HFF-Myc (cell line): ENCODE results near the gene WDR62.

Experiments
- DNase-seq: peaks from one replicate; pipeline ENCODE4 v3.0.0-alpha.2; 2011; ENCODE audit warnings: low read depth; ENCODE audit errors: extremely low read depth
- H3K4me3 ChIP-seq: replicated peaks from 2 replicates; pipeline ENCODE4 v1.5.1; 2011; ENCODE audit warnings: low read depth, mild to moderate bottlenecking, control low read depth, low read length
- TF ChIP-seq, protein P1 (sequence below): IDR thresholded peaks from 2 replicates; pipeline ENCODE4 v1.5.1; 2012; ENCODE audit warnings: mild to moderate bottlenecking, low read depth, low read length, control low read depth; ENCODE audit errors: missing control alignments

Gene WDR62

DNA sequence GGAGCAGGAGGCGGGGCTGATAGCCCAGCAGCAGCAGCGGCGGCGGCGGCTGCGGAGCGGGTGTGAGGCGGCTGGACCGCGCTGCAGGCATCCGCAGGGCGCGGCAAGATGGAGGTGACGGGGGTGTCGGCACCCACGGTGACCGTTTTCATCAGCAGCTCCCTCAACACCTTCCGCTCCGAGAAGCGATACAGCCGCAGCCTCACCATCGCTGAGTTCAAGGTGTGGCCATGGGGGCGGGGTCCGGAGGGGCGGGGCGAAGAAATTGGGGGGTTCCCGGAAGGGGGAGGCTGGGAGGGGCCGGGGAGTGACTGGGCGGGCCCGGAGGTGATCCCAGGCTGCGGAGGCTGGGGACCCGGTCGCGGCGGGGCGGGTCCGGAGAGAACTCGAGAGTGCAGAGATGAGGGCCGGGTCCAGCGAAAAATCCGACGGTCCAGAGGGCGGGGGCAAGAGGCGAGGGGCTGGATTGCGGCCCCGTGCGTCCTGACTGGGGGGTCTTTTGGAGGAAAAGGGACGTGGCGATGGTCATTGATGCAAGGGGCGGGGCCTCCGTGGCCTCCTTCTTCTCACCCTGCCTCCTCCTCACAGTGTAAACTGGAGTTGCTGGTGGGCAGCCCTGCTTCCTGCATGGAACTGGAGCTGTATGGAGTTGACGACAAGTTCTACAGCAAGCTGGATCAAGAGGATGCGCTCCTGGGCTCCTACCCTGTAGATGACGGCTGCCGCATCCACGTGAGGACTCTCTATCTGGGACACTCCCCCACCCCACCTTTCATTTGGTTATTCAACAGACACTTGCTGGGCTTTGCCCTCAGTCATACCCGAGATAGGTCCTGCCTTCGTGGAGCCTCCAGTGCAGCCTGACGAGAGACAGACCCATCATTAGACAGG is 61.0 kb downstream of the WDR62 start, which contains the start of gene TBCB:
Gene TBCB (plus strand): TSS at position 16 of the 891 bp plus-strand sequence. CDS start 93 bp downstream, at position 109.
- peak within 1 kb of the TSS; percentile 91 for H3K4me3 ChIP-seq
- DNase-seq = no peak

DNA sequence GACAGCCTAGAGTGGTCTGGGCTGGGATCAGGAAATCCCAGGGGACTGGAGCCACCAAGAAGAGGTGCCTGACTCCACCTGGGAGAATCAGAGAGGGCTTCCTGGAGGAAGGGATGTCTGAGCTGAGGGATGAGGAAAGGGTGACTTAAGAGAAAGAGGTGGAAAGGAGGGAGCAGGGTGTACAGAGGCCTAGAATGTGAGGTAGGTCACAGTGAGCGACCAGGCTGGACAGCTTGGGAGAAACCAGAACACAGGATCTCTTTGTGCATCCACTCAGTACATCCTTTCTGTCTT is 61.6 kb downstream of the WDR62 start:
- DNase-seq = no peak
- H3K4me3 ChIP-seq = peak overlapping the region; percentile 91
- TF ChIP-seq, protein P1, sequence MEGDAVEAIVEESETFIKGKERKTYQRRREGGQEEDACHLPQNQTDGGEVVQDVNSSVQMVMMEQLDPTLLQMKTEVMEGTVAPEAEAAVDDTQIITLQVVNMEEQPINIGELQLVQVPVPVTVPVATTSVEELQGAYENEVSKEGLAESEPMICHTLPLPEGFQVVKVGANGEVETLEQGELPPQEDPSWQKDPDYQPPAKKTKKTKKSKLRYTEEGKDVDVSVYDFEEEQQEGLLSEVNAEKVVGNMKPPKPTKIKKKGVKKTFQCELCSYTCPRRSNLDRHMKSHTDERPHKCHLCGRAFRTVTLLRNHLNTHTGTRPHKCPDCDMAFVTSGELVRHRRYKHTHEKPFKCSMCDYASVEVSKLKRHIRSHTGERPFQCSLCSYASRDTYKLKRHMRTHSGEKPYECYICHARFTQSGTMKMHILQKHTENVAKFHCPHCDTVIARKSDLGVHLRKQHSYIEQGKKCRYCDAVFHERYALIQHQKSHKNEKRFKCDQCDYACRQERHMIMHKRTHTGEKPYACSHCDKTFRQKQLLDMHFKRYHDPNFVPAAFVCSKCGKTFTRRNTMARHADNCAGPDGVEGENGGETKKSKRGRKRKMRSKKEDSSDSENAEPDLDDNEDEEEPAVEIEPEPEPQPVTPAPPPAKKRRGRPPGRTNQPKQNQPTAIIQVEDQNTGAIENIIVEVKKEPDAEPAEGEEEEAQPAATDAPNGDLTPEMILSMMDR = no peak

More for the DNA sequence above, 61.0 kb downstream of the WDR62 start, which contains the start of gene TBCB:
- TF ChIP-seq, protein P1 = no peak

DNA sequence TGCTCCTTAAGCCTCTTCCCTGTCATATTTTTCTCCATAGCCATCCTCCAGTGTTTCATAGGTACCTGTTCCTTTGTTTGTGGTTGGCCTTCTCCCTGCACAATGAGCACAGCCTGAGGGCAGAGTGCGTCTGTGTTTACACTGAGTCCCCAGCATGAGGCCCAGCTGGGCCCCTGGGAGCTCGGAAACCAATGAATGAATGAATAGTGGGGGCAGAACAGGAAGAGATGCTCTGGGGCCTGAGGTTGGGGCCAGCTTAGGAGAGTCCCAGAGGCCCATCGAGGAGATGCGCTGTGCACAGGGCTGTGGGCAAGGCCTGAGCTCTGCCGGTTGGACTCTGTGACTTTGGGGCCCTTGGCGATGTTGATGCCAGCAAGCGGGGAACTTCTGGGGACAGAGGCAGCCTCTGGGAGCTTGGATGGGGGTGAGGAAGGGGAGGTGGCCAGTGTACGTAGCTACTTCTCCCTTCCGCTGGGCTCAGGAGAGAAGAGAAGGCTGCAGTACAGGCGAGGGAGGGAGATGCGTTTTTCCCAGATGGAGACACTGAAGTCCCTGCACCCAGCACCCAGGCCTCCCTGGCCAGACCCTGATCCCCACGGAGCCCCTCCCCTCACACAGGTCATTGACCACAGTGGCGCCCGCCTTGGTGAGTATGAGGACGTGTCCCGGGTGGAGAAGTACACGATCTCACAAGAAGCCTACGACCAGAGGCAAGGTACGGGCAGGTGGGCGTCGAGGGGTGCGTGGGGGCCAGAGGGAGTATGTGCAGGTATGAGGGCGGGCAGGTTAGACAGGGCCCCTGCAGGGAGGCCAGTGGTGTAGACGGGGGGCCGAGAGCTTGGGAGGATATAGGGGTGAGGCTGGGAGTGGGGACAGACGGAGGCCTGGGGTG is 65.6 kb downstream of the WDR62 start:
- TF ChIP-seq, protein P1 = no peak
- DNase-seq = no peak
- H3K4me3 ChIP-seq = no peak overlapping the region

DNA sequence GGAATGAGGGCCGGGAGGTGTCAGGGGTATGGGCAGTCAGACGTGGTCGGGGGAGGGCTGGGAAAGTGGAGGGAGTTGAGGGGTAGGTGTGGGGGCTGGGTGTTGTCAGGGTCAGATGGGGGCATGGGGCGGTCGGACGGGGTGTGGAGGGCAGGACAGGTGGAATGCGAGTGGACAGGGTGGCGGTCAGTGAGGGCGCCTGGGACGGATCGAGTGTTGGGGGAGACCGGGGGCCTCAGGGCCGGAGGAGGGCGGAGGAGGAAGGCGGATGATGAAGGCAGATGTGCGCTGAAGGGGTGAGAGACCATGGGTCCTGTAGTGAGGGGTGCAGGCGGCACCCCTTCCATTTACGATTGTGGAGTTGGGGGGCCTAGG is 66.3 kb downstream of the WDR62 start:
- H3K4me3 ChIP-seq = no peak overlapping the region
- DNase-seq = no peak
- TF ChIP-seq, protein P1 = no peak

DNA sequence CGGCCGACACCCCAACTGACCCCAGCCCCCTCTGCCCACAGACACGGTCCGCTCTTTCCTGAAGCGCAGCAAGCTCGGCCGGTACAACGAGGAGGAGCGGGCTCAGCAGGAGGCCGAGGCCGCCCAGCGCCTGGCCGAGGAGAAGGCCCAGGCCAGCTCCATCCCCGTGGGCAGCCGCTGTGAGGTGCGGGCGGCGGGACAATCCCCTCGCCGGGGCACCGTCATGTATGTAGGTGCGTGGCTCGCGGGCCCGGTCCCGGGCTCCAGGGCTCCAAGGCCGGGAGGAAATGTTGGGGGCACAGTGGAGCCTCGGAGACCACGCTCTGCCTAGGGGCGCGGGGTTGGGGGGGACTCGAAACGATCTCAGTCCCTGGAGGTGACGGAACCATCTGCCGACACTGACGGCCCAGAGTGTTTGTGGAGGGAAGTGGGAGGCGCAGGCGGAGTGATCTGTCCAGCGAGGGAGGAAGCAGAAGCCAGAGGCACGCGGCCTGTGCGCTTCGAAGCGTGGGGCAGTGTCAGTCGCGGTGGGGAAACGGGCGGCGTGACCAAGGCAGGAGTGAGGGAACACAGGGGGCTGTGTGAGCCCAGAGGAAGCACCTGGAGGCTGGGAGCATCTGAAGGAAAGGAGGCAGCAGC is 66.9 kb downstream of the WDR62 start:
- TF ChIP-seq, protein P1 = no peak
- H3K4me3 ChIP-seq = no peak overlapping the region
- DNase-seq = no peak

DNA sequence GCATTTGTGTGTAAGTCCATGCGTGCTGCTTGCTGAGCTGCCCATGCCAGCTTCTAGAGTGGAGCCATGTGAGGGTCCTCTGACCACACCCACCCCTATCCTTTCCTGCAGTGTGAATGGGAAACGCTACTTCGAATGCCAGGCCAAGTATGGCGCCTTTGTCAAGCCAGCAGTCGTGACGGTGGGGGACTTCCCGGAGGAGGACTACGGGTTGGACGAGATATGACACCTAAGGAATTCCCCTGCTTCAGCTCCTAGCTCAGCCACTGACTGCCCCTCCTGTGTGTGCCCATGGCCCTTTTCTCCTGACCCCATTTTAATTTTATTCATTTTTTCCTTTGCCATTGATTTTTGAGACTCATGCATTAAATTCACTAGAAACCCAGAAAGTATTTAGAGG is 70.9 kb downstream of the WDR62 start:
- no peak for DNase-seq
- H3K4me3 ChIP-seq = no peak overlapping the region
- TF ChIP-seq, protein P1 = no peak
